ENCODE data around the gene MEIOB. TPM values are rescaled to one million over a fixed set of nuclear protein-coding genes. Genes with fewer than 3 reads are reported as not detected.

The MEIOB gene
- total RNA-seq, 1 donor from 2014 or later = 0.26 TPM

GRCh38 chr16:1786242-1787055, 85.5 kb downstream of the MEIOB start:
- Histone ChIP-seq H3K27me3 (ENCODE audit: control insufficient read depth, insufficient read depth, low read length) (no peaks in the 10 kb centered on the region), H3K36me3 (ENCODE audit: control insufficient read depth, insufficient read depth, low read length) (peaks cover 12% of the 10 kb centered on the region), H3K4me3 (ENCODE audit: low read depth, low read length) (no peak overlapping the region)
- FAIRE-seq (no peak), DNase-seq (ENCODE audit: low read depth) (no peak)
- TF ChIP-seq, protein P1, sequence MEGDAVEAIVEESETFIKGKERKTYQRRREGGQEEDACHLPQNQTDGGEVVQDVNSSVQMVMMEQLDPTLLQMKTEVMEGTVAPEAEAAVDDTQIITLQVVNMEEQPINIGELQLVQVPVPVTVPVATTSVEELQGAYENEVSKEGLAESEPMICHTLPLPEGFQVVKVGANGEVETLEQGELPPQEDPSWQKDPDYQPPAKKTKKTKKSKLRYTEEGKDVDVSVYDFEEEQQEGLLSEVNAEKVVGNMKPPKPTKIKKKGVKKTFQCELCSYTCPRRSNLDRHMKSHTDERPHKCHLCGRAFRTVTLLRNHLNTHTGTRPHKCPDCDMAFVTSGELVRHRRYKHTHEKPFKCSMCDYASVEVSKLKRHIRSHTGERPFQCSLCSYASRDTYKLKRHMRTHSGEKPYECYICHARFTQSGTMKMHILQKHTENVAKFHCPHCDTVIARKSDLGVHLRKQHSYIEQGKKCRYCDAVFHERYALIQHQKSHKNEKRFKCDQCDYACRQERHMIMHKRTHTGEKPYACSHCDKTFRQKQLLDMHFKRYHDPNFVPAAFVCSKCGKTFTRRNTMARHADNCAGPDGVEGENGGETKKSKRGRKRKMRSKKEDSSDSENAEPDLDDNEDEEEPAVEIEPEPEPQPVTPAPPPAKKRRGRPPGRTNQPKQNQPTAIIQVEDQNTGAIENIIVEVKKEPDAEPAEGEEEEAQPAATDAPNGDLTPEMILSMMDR (IDR thresholded peaks at IDR 0.05; ENCODE audit: insufficient read depth, low read length, severe bottlenecking) = no peak

- no peak for DNase-seq (ENCODE audit: low read depth)
- no peak overlapping the region for H3K4me3 ChIP-seq (ENCODE audit: low read depth, low read length)
- no peaks in the 10 kb centered on the region for H3K27me3 ChIP-seq (ENCODE audit: control insufficient read depth, insufficient read depth, low read length)
- TF ChIP-seq, protein P1 (IDR thresholded peaks at IDR 0.05; ENCODE audit: insufficient read depth, low read length, severe bottlenecking) = no peak
- FAIRE-seq = no peak
- peaks cover 15% of the 10 kb centered on the region for H3K36me3 ChIP-seq (ENCODE audit: control insufficient read depth, insufficient read depth, low read length)
Measured at GRCh38 chr16:1785846-1786170, 86.2 kb downstream of the MEIOB start.

- TF ChIP-seq, protein P1 (IDR thresholded peaks at IDR 0.05; ENCODE audit: insufficient read depth, low read length, severe bottlenecking) = no peak
- DNase-seq (ENCODE audit: low read depth) (no peak), FAIRE-seq (peak; percentile 52)
- Histone ChIP-seq H3K4me3 (ENCODE audit: low read depth, low read length) (no peak overlapping the region), H3K27me3 (ENCODE audit: control insufficient read depth, insufficient read depth, low read length) (no peaks in the 10 kb centered on the region), H3K36me3 (ENCODE audit: control insufficient read depth, insufficient read depth, low read length) (peaks cover 14% of the 10 kb centered on the region)
Measured at GRCh38 chr16:1784977-1785845, 86.8 kb downstream of the MEIOB start.

Other genes with a start within 250 kb of the MEIOB start
- gene JPT2, start 193.9 kb downstream of the MEIOB start, total RNA-seq = 55.0 and 59.2 TPM in 2 replicates
- gene MAPK8IP3, start 166.0 kb downstream of the MEIOB start, total RNA-seq = 24.5 and 28.7 TPM in 2 replicates
- 48.5 and 56.9 TPM in 2 replicates for gene NME3, start 100.6 kb downstream of the MEIOB start, total RNA-seq
- gene EME2, start 99.4 kb downstream of the MEIOB start, total RNA-seq = 5.8 and 6.1 TPM in 2 replicates
- 71.3 and 74.8 TPM in 2 replicates for gene MRPS34, start 99.0 kb downstream of the MEIOB start, total RNA-seq
- 35.5 and 48.2 TPM in 2 replicates for gene SPSB3, start 89.6 kb downstream of the MEIOB start, total RNA-seq
- gene NUBP2, start 89.2 kb downstream of the MEIOB start, total RNA-seq = 60.2 and 82.9 TPM in 2 replicates
- under 0.01 TPM in 1 of 2 replicates, not detected in the other for gene IGFALS, start 78.5 kb downstream of the MEIOB start, total RNA-seq
- gene HAGH, start 45.3 kb downstream of the MEIOB start, total RNA-seq = 60.0 and 91.8 TPM in 2 replicates
- 61.6 and 61.9 TPM in 2 replicates for gene FAHD1, start 45.0 kb downstream of the MEIOB start, total RNA-seq
- gene HS3ST6, start 46.3 kb upstream of the MEIOB start, total RNA-seq = 2.2 TPM in 1 of 2 replicates, not detected in the other
- gene MSRB1, start 71.0 kb upstream of the MEIOB start, total RNA-seq = 2.9 and 6.0 TPM in 2 replicates
- under 0.01 and 0.13 TPM in 2 replicates for gene RPL3L, start 82.5 kb upstream of the MEIOB start, total RNA-seq
- gene NDUFB10, start 87.4 kb upstream of the MEIOB start, total RNA-seq = 115 and 219 TPM in 2 replicates
- 5,082 and 6,563 TPM in 2 replicates for gene RPS2, start 92.7 kb upstream of the MEIOB start, total RNA-seq
- gene RNF151, start 94.7 kb upstream of the MEIOB start, total RNA-seq = not detected in 2 replicates
- 38.5 and 44.5 TPM in 2 replicates for gene TBL3, start 99.9 kb upstream of the MEIOB start, total RNA-seq
- 1.6 and 2.0 TPM in 2 replicates for gene NOXO1, start 109.3 kb upstream of the MEIOB start, total RNA-seq
- gene GFER, start 112.0 kb upstream of the MEIOB start, total RNA-seq = 16.1 and 18.4 TPM in 2 replicates
- gene SYNGR3, start 117.8 kb upstream of the MEIOB start, total RNA-seq = 2.9 and 5.2 TPM in 2 replicates
- 26.3 and 31.9 TPM in 2 replicates for gene ZNF598, start 137.7 kb upstream of the MEIOB start, total RNA-seq
- gene NPW, start 147.6 kb upstream of the MEIOB start, total RNA-seq = 0.13 TPM in 1 of 2 replicates, not detected in the other
- 15.8 and 20.1 TPM in 2 replicates for gene NHERF2, start 154.7 kb upstream of the MEIOB start, total RNA-seq
- 18.6 and 44.0 TPM in 2 replicates for gene NTHL1, start 175.7 kb upstream of the MEIOB start, total RNA-seq
- gene TSC2, start 175.8 kb upstream of the MEIOB start, total RNA-seq = 25.0 and 34.7 TPM in 2 replicates